ENCODE data around the gene SLC6A5. TPM values are rescaled to one million over a fixed set of nuclear protein-coding genes. Genes with fewer than 3 reads are reported as not detected.

SLC6A5 gene
- total and polyA plus RNA-seq, 2 experiments from 2014 or later: not detected

GRCh38 chr11:20652150-20652806, 52.9 kb downstream of the SLC6A5 start:
- H3K9me3 ChIP-seq (ENCODE audit: low read depth): no peaks in the 10 kb centered on the region
- no peak overlapping the region for H3K4me3 ChIP-seq
- DNase-seq (ENCODE audit: low read depth in 1 of 2, low spot score in 1 of 2): no peak
- H3K36me3 ChIP-seq: no peaks in the 10 kb centered on the region
- H3K4me1 ChIP-seq (ENCODE audit: low read depth): no peaks in the 10 kb centered on the region
- TF ChIP-seq CTCF (IDR thresholded peaks at IDR 0.05; ENCODE audit: low read depth, low read length): no peak
- peaks cover 28% of the 10 kb centered on the region for H3K27me3 ChIP-seq
- no peak overlapping the region for H3K27ac ChIP-seq

GRCh38 chr11:20654038-20654437, 54.6 kb downstream of the SLC6A5 start:
- Histone ChIP-seq H3K27me3 (peaks cover 38% of the 10 kb centered on the region), H3K4me1 (ENCODE audit: low read depth) (no peaks in the 10 kb centered on the region), H3K36me3 (no peaks in the 10 kb centered on the region), H3K4me3 (no peak overlapping the region), H3K9me3 (ENCODE audit: low read depth) (no peaks in the 10 kb centered on the region), H3K27ac (no peak overlapping the region)
- no peak for TF ChIP-seq CTCF (IDR thresholded peaks at IDR 0.05; ENCODE audit: low read depth, low read length)
- DNase-seq (ENCODE audit: low read depth in 1 of 2, low spot score in 1 of 2): no peak

- no peak overlapping the region for H3K4me3 ChIP-seq
- peaks cover 57% of the 10 kb centered on the region for H3K27me3 ChIP-seq
- H3K9me3 ChIP-seq (ENCODE audit: low read depth): no peaks in the 10 kb centered on the region
- TF ChIP-seq CTCF (IDR thresholded peaks at IDR 0.05; ENCODE audit: low read depth, low read length): no peak
- H3K27ac ChIP-seq: no peak overlapping the region
- no peaks in the 10 kb centered on the region for H3K4me1 ChIP-seq (ENCODE audit: low read depth)
- DNase-seq (ENCODE audit: low read depth in 1 of 2, low spot score in 1 of 2): no peak
- H3K36me3 ChIP-seq: no peaks in the 10 kb centered on the region
Observed at GRCh38 chr11:20656901-20657300, 57.5 kb downstream of the SLC6A5 start.

GRCh38 chr11:20658135-20658534, 58.7 kb downstream of the SLC6A5 start:
- Histone ChIP-seq H3K27ac (no peak overlapping the region), H3K9me3 (ENCODE audit: low read depth) (no peaks in the 10 kb centered on the region), H3K4me1 (ENCODE audit: low read depth) (no peaks in the 10 kb centered on the region), H3K4me3 (no peak overlapping the region), H3K27me3 (peaks cover 55% of the 10 kb centered on the region), H3K36me3 (no peaks in the 10 kb centered on the region)
- TF ChIP-seq CTCF (IDR thresholded peaks at IDR 0.05; ENCODE audit: low read depth, low read length): no peak
- DNase-seq (ENCODE audit: low read depth in 1 of 2, low spot score in 1 of 2): no peak

GRCh38 chr11:20661445-20661844, 62.0 kb downstream of the SLC6A5 start:
- Histone ChIP-seq H3K27me3 (peaks cover 72% of the 10 kb centered on the region), H3K9me3 (ENCODE audit: low read depth) (no peaks in the 10 kb centered on the region), H3K36me3 (no peaks in the 10 kb centered on the region), H3K4me3 (no peak overlapping the region), H3K4me1 (ENCODE audit: low read depth) (no peaks in the 10 kb centered on the region), H3K27ac (no peak overlapping the region)
- no peak for TF ChIP-seq CTCF (IDR thresholded peaks at IDR 0.05; ENCODE audit: low read depth, low read length)
- no peak for DNase-seq (ENCODE audit: low read depth in 1 of 2, low spot score in 1 of 2)
